ENCODE measurements around the gene TSPAN16.

The TSPAN16 gene

DNA sequence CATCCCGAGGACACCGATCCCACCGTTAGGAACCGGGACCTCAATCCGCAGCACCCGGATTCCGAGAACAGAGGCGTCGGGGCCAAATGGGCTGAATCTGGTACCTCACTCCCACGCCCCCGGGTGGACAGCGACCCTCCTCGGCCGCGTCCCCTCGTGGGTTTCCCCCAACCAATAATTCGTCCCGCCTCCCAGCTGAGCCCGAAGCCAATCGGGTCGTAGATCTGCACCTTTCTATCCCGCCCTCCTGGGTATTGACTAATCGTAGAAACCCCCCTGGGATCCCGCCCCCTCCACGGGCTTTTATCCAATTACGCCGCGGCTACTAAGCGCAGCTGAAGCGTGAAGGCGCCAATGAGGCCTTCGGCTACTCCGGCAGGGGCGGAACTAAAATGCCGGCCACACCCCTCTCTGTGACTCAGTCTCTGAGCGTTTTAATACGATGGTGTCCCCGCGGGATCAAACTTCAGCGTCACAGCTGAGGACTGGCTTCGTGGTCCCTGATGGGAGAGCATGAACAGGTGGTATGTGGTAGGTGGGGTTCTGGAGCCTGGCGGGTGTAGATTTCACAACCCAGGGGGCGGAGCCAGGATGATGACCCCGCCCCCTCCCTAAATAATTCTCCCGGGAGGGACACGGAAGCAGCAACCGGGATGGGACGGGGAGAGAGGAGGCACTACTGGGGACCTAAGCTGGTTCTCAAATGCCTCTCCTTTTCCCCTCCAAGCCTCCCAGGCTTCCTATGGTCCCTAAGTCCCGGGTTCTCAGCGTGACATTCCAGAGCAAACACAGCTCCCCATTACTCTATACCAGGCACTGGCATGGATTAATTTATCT lies 50.4 kb downstream of the TSPAN16 start, which contains the start of the genes CCDC159 and TMEM205 (continued):
- TF ChIP-seq EGR2 (tag by site-specific recombination; IDR thresholded peaks at IDR 0.05; ENCODE audit: low read depth) (no peak), ZBTB48 (tag by site-specific recombination; IDR thresholded peaks at IDR 0.05) (peak; percentile 95), KLF10 (tag by site-specific recombination; IDR thresholded peaks at IDR 0.05) (peak; percentile 95), KLF16 (tag by site-specific recombination; IDR thresholded peaks at IDR 0.05) (peak; percentile 80), BCL11A (tag by site-specific recombination; IDR thresholded peaks at IDR 0.05; ENCODE audit: low read depth) (no peak), SCRT1 (tag by site-specific recombination; IDR thresholded peaks at IDR 0.05; ENCODE audit: borderline replicate concordance) (peak; percentile 90), PRDM1 (tag by site-specific recombination; IDR thresholded peaks at IDR 0.05) (no peak), ZIC2 (tag by site-specific recombination; IDR thresholded peaks at IDR 0.05) (no peak), ZNF514 (tag by site-specific recombination; IDR thresholded peaks at IDR 0.05) (no peak), ZSCAN30 (tag by site-specific recombination; IDR thresholded peaks at IDR 0.05) (0 out of 2 replicates have a peak, but pooled peaks have one; percentile 27), ZNF214 (tag by site-specific recombination; IDR thresholded peaks at IDR 0.05; ENCODE audit: borderline replicate concordance) (no peak), GLIS1 (tag by site-specific recombination; IDR thresholded peaks at IDR 0.05) (peak; percentile 65), ZNF791 (tag by site-specific recombination; IDR thresholded peaks at IDR 0.05) (no peak), WT1 (tag by site-specific recombination; IDR thresholded peaks at IDR 0.05) (0 out of 2 replicates have a peak, but pooled peaks have one; percentile 12), SP3 (tag by site-specific recombination; IDR thresholded peaks at IDR 0.05) (peak; percentile 93), ZNF335 (tag by site-specific recombination; conservative IDR thresholded peaks at IDR 0.05) (peak; percentile 49; the same call in 1 of the 2 replicates)
- TF ChIP-seq, protein P1, sequence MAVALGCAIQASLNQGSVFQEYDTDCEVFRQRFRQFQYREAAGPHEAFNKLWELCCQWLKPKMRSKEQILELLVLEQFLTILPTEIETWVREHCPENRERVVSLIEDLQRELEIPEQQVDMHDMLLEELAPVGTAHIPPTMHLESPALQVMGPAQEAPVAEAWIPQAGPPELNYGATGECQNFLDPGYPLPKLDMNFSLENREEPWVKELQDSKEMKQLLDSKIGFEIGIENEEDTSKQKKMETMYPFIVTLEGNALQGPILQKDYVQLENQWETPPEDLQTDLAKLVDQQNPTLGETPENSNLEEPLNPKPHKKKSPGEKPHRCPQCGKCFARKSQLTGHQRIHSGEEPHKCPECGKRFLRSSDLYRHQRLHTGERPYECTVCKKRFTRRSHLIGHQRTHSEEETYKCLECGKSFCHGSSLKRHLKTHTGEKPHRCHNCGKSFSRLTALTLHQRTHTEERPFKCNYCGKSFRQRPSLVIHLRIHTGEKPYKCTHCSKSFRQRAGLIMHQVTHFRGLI (tag by site-specific recombination; IDR thresholded peaks at IDR 0.05): no peak
- TF ChIP-seq, protein P2, sequence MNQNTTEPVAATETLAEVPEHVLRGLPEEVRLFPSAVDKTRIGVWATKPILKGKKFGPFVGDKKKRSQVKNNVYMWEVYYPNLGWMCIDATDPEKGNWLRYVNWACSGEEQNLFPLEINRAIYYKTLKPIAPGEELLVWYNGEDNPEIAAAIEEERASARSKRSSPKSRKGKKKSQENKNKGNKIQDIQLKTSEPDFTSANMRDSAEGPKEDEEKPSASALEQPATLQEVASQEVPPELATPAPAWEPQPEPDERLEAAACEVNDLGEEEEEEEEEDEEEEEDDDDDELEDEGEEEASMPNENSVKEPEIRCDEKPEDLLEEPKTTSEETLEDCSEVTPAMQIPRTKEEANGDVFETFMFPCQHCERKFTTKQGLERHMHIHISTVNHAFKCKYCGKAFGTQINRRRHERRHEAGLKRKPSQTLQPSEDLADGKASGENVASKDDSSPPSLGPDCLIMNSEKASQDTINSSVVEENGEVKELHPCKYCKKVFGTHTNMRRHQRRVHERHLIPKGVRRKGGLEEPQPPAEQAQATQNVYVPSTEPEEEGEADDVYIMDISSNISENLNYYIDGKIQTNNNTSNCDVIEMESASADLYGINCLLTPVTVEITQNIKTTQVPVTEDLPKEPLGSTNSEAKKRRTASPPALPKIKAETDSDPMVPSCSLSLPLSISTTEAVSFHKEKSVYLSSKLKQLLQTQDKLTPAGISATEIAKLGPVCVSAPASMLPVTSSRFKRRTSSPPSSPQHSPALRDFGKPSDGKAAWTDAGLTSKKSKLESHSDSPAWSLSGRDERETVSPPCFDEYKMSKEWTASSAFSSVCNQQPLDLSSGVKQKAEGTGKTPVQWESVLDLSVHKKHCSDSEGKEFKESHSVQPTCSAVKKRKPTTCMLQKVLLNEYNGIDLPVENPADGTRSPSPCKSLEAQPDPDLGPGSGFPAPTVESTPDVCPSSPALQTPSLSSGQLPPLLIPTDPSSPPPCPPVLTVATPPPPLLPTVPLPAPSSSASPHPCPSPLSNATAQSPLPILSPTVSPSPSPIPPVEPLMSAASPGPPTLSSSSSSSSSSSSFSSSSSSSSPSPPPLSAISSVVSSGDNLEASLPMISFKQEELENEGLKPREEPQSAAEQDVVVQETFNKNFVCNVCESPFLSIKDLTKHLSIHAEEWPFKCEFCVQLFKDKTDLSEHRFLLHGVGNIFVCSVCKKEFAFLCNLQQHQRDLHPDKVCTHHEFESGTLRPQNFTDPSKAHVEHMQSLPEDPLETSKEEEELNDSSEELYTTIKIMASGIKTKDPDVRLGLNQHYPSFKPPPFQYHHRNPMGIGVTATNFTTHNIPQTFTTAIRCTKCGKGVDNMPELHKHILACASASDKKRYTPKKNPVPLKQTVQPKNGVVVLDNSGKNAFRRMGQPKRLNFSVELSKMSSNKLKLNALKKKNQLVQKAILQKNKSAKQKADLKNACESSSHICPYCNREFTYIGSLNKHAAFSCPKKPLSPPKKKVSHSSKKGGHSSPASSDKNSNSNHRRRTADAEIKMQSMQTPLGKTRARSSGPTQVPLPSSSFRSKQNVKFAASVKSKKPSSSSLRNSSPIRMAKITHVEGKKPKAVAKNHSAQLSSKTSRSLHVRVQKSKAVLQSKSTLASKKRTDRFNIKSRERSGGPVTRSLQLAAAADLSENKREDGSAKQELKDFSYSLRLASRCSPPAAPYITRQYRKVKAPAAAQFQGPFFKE (tag by site-specific recombination; IDR thresholded peaks at IDR 0.05; ENCODE audit: borderline replicate concordance): no peak
- TF ChIP-seq, protein P3, sequence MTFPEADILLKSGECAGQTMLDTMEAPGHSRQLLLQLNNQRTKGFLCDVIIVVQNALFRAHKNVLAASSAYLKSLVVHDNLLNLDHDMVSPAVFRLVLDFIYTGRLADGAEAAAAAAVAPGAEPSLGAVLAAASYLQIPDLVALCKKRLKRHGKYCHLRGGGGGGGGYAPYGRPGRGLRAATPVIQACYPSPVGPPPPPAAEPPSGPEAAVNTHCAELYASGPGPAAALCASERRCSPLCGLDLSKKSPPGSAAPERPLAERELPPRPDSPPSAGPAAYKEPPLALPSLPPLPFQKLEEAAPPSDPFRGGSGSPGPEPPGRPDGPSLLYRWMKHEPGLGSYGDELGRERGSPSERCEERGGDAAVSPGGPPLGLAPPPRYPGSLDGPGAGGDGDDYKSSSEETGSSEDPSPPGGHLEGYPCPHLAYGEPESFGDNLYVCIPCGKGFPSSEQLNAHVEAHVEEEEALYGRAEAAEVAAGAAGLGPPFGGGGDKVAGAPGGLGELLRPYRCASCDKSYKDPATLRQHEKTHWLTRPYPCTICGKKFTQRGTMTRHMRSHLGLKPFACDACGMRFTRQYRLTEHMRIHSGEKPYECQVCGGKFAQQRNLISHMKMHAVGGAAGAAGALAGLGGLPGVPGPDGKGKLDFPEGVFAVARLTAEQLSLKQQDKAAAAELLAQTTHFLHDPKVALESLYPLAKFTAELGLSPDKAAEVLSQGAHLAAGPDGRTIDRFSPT (tag by site-specific recombination; IDR thresholded peaks at IDR 0.05): no peak
- TF ChIP-seq, protein P4, sequence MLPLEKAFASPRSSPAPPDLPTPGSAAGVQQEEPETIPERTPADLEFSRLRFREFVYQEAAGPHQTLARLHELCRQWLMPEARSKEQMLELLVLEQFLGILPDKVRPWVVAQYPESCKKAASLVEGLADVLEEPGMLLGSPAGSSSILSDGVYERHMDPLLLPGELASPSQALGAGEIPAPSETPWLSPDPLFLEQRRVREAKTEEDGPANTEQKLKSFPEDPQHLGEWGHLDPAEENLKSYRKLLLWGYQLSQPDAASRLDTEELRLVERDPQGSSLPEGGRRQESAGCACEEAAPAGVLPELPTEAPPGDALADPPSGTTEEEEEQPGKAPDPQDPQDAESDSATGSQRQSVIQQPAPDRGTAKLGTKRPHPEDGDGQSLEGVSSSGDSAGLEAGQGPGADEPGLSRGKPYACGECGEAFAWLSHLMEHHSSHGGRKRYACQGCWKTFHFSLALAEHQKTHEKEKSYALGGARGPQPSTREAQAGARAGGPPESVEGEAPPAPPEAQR (tag by site-specific recombination; IDR thresholded peaks at IDR 0.05): no peak
- TF ChIP-seq, protein P5, sequence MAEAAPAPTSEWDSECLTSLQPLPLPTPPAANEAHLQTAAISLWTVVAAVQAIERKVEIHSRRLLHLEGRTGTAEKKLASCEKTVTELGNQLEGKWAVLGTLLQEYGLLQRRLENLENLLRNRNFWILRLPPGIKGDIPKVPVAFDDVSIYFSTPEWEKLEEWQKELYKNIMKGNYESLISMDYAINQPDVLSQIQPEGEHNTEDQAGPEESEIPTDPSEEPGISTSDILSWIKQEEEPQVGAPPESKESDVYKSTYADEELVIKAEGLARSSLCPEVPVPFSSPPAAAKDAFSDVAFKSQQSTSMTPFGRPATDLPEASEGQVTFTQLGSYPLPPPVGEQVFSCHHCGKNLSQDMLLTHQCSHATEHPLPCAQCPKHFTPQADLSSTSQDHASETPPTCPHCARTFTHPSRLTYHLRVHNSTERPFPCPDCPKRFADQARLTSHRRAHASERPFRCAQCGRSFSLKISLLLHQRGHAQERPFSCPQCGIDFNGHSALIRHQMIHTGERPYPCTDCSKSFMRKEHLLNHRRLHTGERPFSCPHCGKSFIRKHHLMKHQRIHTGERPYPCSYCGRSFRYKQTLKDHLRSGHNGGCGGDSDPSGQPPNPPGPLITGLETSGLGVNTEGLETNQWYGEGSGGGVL (tag by site-specific recombination; IDR thresholded peaks at IDR 0.05): peak; percentile 75
- TF ChIP-seq, protein P6, sequence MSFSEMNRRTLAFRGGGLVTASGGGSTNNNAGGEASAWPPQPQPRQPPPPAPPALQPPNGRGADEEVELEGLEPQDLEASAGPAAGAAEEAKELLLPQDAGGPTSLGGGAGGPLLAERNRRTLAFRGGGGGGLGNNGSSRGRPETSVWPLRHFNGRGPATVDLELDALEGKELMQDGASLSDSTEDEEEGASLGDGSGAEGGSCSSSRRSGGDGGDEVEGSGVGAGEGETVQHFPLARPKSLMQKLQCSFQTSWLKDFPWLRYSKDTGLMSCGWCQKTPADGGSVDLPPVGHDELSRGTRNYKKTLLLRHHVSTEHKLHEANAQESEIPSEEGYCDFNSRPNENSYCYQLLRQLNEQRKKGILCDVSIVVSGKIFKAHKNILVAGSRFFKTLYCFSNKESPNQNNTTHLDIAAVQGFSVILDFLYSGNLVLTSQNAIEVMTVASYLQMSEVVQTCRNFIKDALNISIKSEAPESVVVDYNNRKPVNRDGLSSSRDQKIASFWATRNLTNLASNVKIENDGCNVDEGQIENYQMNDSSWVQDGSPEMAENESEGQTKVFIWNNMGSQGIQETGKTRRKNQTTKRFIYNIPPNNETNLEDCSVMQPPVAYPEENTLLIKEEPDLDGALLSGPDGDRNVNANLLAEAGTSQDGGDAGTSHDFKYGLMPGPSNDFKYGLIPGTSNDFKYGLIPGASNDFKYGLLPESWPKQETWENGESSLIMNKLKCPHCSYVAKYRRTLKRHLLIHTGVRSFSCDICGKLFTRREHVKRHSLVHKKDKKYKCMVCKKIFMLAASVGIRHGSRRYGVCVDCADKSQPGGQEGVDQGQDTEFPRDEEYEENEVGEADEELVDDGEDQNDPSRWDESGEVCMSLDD (tag by site-specific recombination; IDR thresholded peaks at IDR 0.05): peak; percentile 42; the same call in 1 of the 2 replicates
